Neural cell (in vitro differentiated cells): ENCODE measurements around the gene PTPRO. TPM values are rescaled to one million over a fixed set of nuclear protein-coding genes. Genes with fewer than 3 reads are reported as not detected.

Experiments used
- H2AFZ ChIP-seq: fragments of 200-600, 300-800 bp; sonication (generic), shearing (Covaris generic); 2 replicates; pipeline ENCODE4 v1.6.0; 2014; ENCODE audit warnings: low read depth, mild to moderate bottlenecking, antibody characterized with exemption, low read length, moderate library complexity
- H3F3A ChIP-seq: fragments of 200-600 bp; shearing (Covaris generic); 2 replicates; pipeline ENCODE4 v1.6.1; 2016; ENCODE audit warnings: mild to moderate bottlenecking, moderate library complexity, mixed read lengths, antibody characterized with exemption, low read length; ENCODE audit not compliant: insufficient read depth, poor library complexity, severe bottlenecking
- H3K27ac ChIP-seq: fragments of 200-600, 300-800 bp; sonication (generic), shearing (Covaris generic); 2 replicates; pipeline ENCODE4 v1.5.1; 2014; ENCODE audit warnings: mild to moderate bottlenecking, low read length, moderate library complexity
- H3K27me3 ChIP-seq: fragments of 300-800, 200-600 bp; sonication (generic), shearing (Covaris generic); 2 replicates; pipeline ENCODE4 v1.6.0; 2014; ENCODE audit warnings: mild to moderate bottlenecking, low read depth, low read length, moderate library complexity; ENCODE audit not compliant: insufficient read depth
- H3K36me3 ChIP-seq: fragments of 300-800, 200-600 bp; sonication (generic), shearing (Covaris generic); 2 replicates; pipeline ENCODE4 v1.5.1; 2014; ENCODE audit warnings: mild to moderate bottlenecking, antibody characterized with exemption, low read length, moderate library complexity; ENCODE audit not compliant: insufficient read depth
- H3K4me2 ChIP-seq: fragments of 300-800, 200-600 bp; sonication (generic), shearing (Covaris generic); 2 replicates; pipeline ENCODE4 v1.6.0; 2014; ENCODE audit warnings: mild to moderate bottlenecking, low read length
- H3K4me3 ChIP-seq: fragments of 300-800, 200-600 bp; sonication (generic), shearing (Covaris generic); 2 replicates; pipeline ENCODE4 v1.5.1; 2014; ENCODE audit warnings: mild to moderate bottlenecking, low read length, moderate library complexity
- H3K79me2 ChIP-seq: fragments of 200-600 bp; shearing (Covaris generic); replicated peaks from 2 replicates; pipeline ENCODE4 v1.6.0; 2014; ENCODE audit warnings: mild to moderate bottlenecking, low read length, moderate library complexity; ENCODE audit not compliant: insufficient read depth
- H3K9ac ChIP-seq: fragments of 300-800, 200-600 bp; sonication (generic), shearing (Covaris generic); 2 replicates; pipeline ENCODE4 v1.6.1; 2016; ENCODE audit warnings: mild to moderate bottlenecking, low read length, mixed read lengths
- H3K9me2 ChIP-seq: fragments of 200-600 bp; shearing (Covaris generic); 2 replicates; pipeline ENCODE4 v1.6.1; 2016; ENCODE audit warnings: mild to moderate bottlenecking, low read length, mixed read lengths; ENCODE audit not compliant: insufficient read depth
- H3K9me3 ChIP-seq: fragments of 200-600, 300-800 bp; sonication (generic), shearing (Covaris generic); 2 replicates; pipeline ENCODE4 v1.6.1; 2016; ENCODE audit warnings: mild to moderate bottlenecking, mixed run types, low read length, moderate library complexity, mixed read lengths
- H4K20me1 ChIP-seq: fragments of 200-600 bp; shearing (Covaris generic); 2 replicates; pipeline ENCODE4 v1.6.1; 2016; ENCODE audit warnings: mild to moderate bottlenecking, mixed run types; ENCODE audit not compliant: insufficient read depth
- CTCF ChIP-seq: fragments of 450-650 bp; IDR thresholded peaks from 2 replicates; pipeline ENCODE4 v1.5.1; 2014; ENCODE audit warnings: antibody characterized with exemption, mild to moderate bottlenecking, moderate library complexity; ENCODE audit not compliant: poor library complexity, severe bottlenecking
- EP300 ChIP-seq: fragments of 450-650 bp; conservative IDR thresholded peaks from 2 replicates; pipeline ENCODE4 v1.6.1; 2014; ENCODE audit warnings: antibody characterized with exemption, mild to moderate bottlenecking, moderate library complexity; ENCODE audit not compliant: poor library complexity, severe bottlenecking
- EZH2 ChIP-seq: fragments of 200-600, 300-800 bp; shearing (Covaris generic), sonication (generic); IDR thresholded peaks from 2 replicates; pipeline ENCODE4 v1.6.1; 2014; ENCODE audit warnings: antibody characterized with exemption, low read length, borderline replicate concordance, mild to moderate bottlenecking; ENCODE audit not compliant: insufficient read depth, poor library complexity, severe bottlenecking
- MXI1 ChIP-seq: fragments of 450-650 bp; conservative IDR thresholded peaks from 2 replicates; pipeline ENCODE4 v1.6.1; 2014; ENCODE audit warnings: antibody characterized with exemption, mild to moderate bottlenecking; ENCODE audit not compliant: poor library complexity, severe bottlenecking
- POLR2AphosphoS5 ChIP-seq: IDR thresholded peaks from 2 replicates; pipeline ENCODE4 v1.6.1; 2012
- RAD21 ChIP-seq: fragments of 450-650 bp; conservative IDR thresholded peaks from 2 replicates; pipeline ENCODE4 v1.6.1; 2014; ENCODE audit warnings: antibody characterized with exemption, mild to moderate bottlenecking, moderate library complexity
- REST ChIP-seq: IDR thresholded peaks from 2 replicates; pipeline ENCODE4 v1.6.1; 2012; ENCODE audit warnings: borderline replicate concordance
- SMC3 ChIP-seq: fragments of 450-650 bp; conservative IDR thresholded peaks from 2 replicates; pipeline ENCODE4 v1.6.1; 2014; ENCODE audit warnings: antibody characterized with exemption, mild to moderate bottlenecking, moderate library complexity; ENCODE audit not compliant: poor library complexity
- TAF1 ChIP-seq: IDR thresholded peaks from 2 replicates; pipeline ENCODE4 v1.6.1; 2012; ENCODE audit warnings: low read depth
- polyA plus RNA-seq: library from polyadenylated mRNA; depleted of rRNA; stranded (reverse); fragments of >200 nt; gene quantifications from 2 replicates; pipeline ENCODE4 v1.2.3, GENCODE V29; 2014

The PTPRO gene
- polyA plus RNA-seq, 1 donor from 2014 or later = 124 TPM

- Histone ChIP-seq H3K27me3 (no peaks in the 10 kb centered on the region), H2AFZ (no peak overlapping the region), H3K9ac (no peak overlapping the region), H3K9me3 (no peaks in the 10 kb centered on the region), H3K36me3 (no peaks in the 10 kb centered on the region), H4K20me1 (no peaks in the 10 kb centered on the region), H3K4me2 (no peak overlapping the region), H3K9me2 (no peaks in the 10 kb centered on the region), H3K79me2 (no peaks in the 10 kb centered on the region), H3F3A (no peaks in the 10 kb centered on the region), H3K27ac (no peak overlapping the region), H3K4me3 (no peak overlapping the region)
- no peak for TF ChIP-seq MXI1
These were observed 311.8 kb downstream of the PTPRO start for GRCh38 chr12:15634010-15634683.

GRCh38 chr12:15636060-15636890 is 314.0 kb downstream of the PTPRO start:
- no peaks in the 10 kb centered on the region for H3K9me2 ChIP-seq
- TF ChIP-seq MXI1 (no peak), TAF1 (no peak), RAD21 (no peak), POLR2AphosphoS5 (no peak), REST (no peak), EP300 (no peak), CTCF (no peak), EZH2 (no peak), SMC3 (no peak)
- no peak overlapping the region for H3K9ac ChIP-seq

More at GRCh38 chr12:15636060-15636890, 314.0 kb downstream of the PTPRO start:
- H3K9me3 ChIP-seq = no peaks in the 10 kb centered on the region
- H2AFZ ChIP-seq = no peak overlapping the region
- H3K79me2 ChIP-seq = no peaks in the 10 kb centered on the region
- no peak overlapping the region for H3K4me2 ChIP-seq
- H4K20me1 ChIP-seq = no peaks in the 10 kb centered on the region
- H3K36me3 ChIP-seq = peaks cover 10% of the 10 kb centered on the region
- H3K4me3 ChIP-seq = no peak overlapping the region
- no peaks in the 10 kb centered on the region for H3K27me3 ChIP-seq
- H3K27ac ChIP-seq = no peak overlapping the region
- H3F3A ChIP-seq = no peaks in the 10 kb centered on the region
